Left ventricle myocardium inferior (tissue), 1 donor: Measurements from ENCODE around the gene NCK2. TPM values are rescaled to one million over a fixed set of nuclear protein-coding genes. Genes with fewer than 3 reads are reported as not detected.
"Not testable (repeated sequence)": the region's sequence is repeated elsewhere in the genome, so short reads cannot be mapped to it uniquely, and the experiment has no call there.

Experiments
- DNase-seq: peaks from one replicate; pipeline ENCODE4 v3.0.0-alpha.2; 2020
- H3K27ac ChIP-seq: fragments of 200-600 bp; replicated peaks from 2 replicates; pipeline ENCODE4 v1.8.0; 2021
- H3K27me3 ChIP-seq: fragments of 200-600 bp; 2 replicates; pipeline ENCODE4 v1.8.0; 2021; ENCODE audit warnings: low read depth
- H3K36me3 ChIP-seq: fragments of 200-600 bp; 2 replicates; pipeline ENCODE4 v1.8.0; 2021
- H3K4me1 ChIP-seq: fragments of 200-600 bp; 2 replicates; pipeline ENCODE4 v1.8.0; 2021
- H3K4me3 ChIP-seq: fragments of 200-600 bp; 2 replicates; pipeline ENCODE4 v1.8.0; 2021; ENCODE audit warnings: mild to moderate bottlenecking, moderate library complexity
- H3K9me3 ChIP-seq: fragments of 200-600 bp; replicated peaks from 2 replicates; pipeline ENCODE4 v1.8.0; 2021
- intact Hi-C: fragments of 100-400 bp; cut with micrococcal nuclease; formaldehyde crosslinking; loops from one replicate; pipeline ENCODE4 v1.11.0; 2022
- total RNA-seq: library from RNA; stranded (reverse); fragmentation: NEBNext Ultra II Directional; extraction: Animal tissue kit (Norgen Biotek cat#: 25700); gene quantifications from one replicate; pipeline ENCODE4 v1.2.1, GENCODE V29; 2021
- TF ChIP-seq, protein P1 (sequence below): fragments of 200-600 bp; IDR thresholded peaks from 2 replicates; pipeline ENCODE4 v1.8.0; 2021; ENCODE audit warnings: antibody characterized with exemption, mild to moderate bottlenecking, borderline replicate concordance
- donor health status: DM: no; HTN: yes; CAD: no; lungs with severe emphysema.

The NCK2 gene
- total RNA-seq, 1 donor from 2014 or later: 24.7 TPM

DNA sequence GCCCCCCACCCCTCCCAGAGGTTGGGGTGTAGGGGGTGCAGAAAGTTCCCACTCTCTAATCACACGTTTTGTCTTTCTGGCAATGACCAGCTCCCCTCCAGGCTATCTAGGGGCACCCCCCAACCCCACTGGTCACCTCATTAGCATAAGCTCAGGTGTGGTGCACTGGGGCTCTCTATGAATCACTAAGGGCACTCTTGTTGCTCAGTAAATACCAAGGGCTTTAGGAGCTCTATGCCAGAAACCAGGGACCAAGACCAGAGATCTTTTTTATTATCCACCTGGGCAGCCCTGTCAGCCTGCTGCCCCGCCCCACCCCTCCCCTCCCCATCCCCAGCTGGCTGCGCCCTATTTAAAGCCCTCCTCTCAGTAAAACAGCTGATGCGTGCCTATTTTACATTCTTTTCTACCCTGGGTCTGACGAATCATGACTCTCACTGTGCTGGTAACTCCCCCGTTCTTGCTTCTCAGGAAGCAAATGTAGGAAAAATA, 24.3 kb downstream of the NCK2 start:
- DNase-seq: no peak
- H3K4me3 ChIP-seq: no peak overlapping the region
- TF ChIP-seq, protein P1, sequence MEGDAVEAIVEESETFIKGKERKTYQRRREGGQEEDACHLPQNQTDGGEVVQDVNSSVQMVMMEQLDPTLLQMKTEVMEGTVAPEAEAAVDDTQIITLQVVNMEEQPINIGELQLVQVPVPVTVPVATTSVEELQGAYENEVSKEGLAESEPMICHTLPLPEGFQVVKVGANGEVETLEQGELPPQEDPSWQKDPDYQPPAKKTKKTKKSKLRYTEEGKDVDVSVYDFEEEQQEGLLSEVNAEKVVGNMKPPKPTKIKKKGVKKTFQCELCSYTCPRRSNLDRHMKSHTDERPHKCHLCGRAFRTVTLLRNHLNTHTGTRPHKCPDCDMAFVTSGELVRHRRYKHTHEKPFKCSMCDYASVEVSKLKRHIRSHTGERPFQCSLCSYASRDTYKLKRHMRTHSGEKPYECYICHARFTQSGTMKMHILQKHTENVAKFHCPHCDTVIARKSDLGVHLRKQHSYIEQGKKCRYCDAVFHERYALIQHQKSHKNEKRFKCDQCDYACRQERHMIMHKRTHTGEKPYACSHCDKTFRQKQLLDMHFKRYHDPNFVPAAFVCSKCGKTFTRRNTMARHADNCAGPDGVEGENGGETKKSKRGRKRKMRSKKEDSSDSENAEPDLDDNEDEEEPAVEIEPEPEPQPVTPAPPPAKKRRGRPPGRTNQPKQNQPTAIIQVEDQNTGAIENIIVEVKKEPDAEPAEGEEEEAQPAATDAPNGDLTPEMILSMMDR: no peak
- intact Hi-C loops: no loop called here
- no peaks in the 10 kb centered on the region for H3K27me3 ChIP-seq
- no peak overlapping the region for H3K27ac ChIP-seq
- peaks cover 9% of the 10 kb centered on the region for H3K36me3 ChIP-seq
- no peaks in the 10 kb centered on the region for H3K9me3 ChIP-seq
- H3K4me1 ChIP-seq: peaks cover 39% of the 10 kb centered on the region

- H3K36me3 ChIP-seq: peaks cover 9% of the 10 kb centered on the region
Measured at GRCh38 chr2:105769504-105769903, 24.8 kb downstream of the NCK2 start.

GRCh38 chr2:105770149-105770548, 25.4 kb downstream of the NCK2 start:
- no peak for DNase-seq
- no peak overlapping the region for H3K4me3 ChIP-seq
- intact Hi-C loops: no loop called here
- peaks cover 39% of the 10 kb centered on the region for H3K4me1 ChIP-seq
- no peaks in the 10 kb centered on the region for H3K9me3 ChIP-seq
- no peaks in the 10 kb centered on the region for H3K27me3 ChIP-seq
- H3K27ac ChIP-seq: no peak overlapping the region
- peaks cover 9% of the 10 kb centered on the region for H3K36me3 ChIP-seq
- TF ChIP-seq, protein P1: no peak

More at GRCh38 chr2:105769504-105769903, 24.8 kb downstream of the NCK2 start:
- H3K9me3 ChIP-seq: no peaks in the 10 kb centered on the region
- intact Hi-C loops: no loop called here
- H3K4me3 ChIP-seq: no peak overlapping the region
- H3K27ac ChIP-seq: peak overlapping the region; percentile 4
- no peaks in the 10 kb centered on the region for H3K27me3 ChIP-seq
- TF ChIP-seq, protein P1: no peak
- no peak for DNase-seq
- peaks cover 38% of the 10 kb centered on the region for H3K4me1 ChIP-seq

GRCh38 chr2:105771291-105771690, 26.6 kb downstream of the NCK2 start:
- H3K4me3 ChIP-seq, H3K9me3 ChIP-seq, DNase-seq, intact Hi-C loops, H3K36me3 ChIP-seq, H3K27me3 ChIP-seq: not testable (repeated sequence)
- H3K27ac ChIP-seq: peak overlapping the region; percentile 77
- H3K4me1 ChIP-seq: peaks cover 51% of the 10 kb centered on the region

DNA sequence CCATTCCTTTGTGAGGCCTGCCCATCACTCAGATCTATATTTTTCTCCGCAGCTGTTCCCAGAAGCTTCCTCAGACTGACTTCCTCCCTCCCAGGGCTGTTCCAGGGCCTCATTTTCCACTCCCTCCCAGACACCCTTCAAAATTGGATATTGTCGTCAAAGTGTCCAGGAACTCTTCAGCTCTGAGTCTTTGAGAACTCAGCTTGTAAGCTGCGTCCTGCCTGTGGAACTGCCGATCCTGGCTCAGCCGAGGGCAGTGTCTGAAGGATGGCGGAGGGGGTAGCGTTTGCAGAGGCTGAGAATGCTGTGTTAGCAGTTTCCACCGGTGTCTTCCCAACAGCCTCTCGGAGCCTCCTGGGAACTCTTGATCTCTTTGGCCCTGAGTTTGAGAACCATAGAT, 27.1 kb downstream of the NCK2 start:
- intact Hi-C loops: no loop called here
- Histone ChIP-seq H3K4me3 (peak overlapping the region; percentile 18), H3K9me3 (no peaks in the 10 kb centered on the region), H3K4me1 (peaks cover 56% of the 10 kb centered on the region), H3K27me3 (no peaks in the 10 kb centered on the region), H3K27ac (peak overlapping the region; percentile 77), H3K36me3 (peaks cover 6% of the 10 kb centered on the region)
- TF ChIP-seq, protein P1: no peak
- DNase-seq: no peak

DNA sequence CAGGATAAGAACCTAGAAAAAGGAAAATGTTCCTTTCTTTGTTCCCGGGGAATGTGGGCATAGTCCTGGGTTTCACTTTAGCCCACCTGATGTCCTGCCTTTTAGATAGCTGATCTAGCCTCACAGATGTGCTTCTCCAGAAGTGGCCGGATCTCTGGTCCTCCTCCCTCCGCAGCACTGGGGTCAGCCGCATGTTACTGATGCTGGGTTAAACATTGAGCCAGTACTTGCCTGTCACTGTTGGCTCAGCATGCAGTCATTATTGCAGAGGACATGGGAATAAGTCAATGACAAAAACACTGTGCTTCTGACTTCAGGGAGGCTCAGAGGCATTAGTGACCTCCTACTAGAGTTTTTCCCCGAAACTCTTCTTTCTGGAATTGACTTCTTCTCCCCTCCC, 27.6 kb downstream of the NCK2 start:
- intact Hi-C loops: no loop called here
- TF ChIP-seq, protein P1: no peak
- H3K4me3 ChIP-seq: peak overlapping the region; percentile 18
- no peaks in the 10 kb centered on the region for H3K27me3 ChIP-seq
- H3K9me3 ChIP-seq: no peaks in the 10 kb centered on the region
- peak overlapping the region; percentile 77 for H3K27ac ChIP-seq
- peaks cover under 1% of the 10 kb centered on the region for H3K36me3 ChIP-seq
- peaks cover 61% of the 10 kb centered on the region for H3K4me1 ChIP-seq
- DNase-seq: no peak
